HCT116 (cell line): ENCODE results near the gene MAPRE2.

Source experiments
- CEBPB ChIP-seq: IDR thresholded peaks from 2 replicates; pipeline ENCODE4 v1.6.1; 2012; ENCODE audit warnings: low read depth
- EZH2 ChIP-seq: fragments of 200-600 bp; sonication (generic); IDR thresholded peaks from 2 replicates; pipeline ENCODE4 v1.6.1; 2017; ENCODE audit warnings: antibody characterized with exemption, mixed run types
- POLR2A ChIP-seq: IDR thresholded peaks from 2 replicates; pipeline ENCODE4 v1.7.0; 2011; ENCODE audit warnings: borderline replicate concordance; ENCODE audit not compliant: insufficient read depth, insufficient read length; ENCODE audit errors: extremely low read depth
- SIN3A ChIP-seq: IDR thresholded peaks from 2 replicates; pipeline ENCODE4 v1.6.1; 2012; ENCODE audit warnings: low read depth
- TCF7L2 ChIP-seq: IDR thresholded peaks from 2 replicates; pipeline ENCODE4 v1.7.0; 2011; ENCODE audit warnings: borderline replicate concordance, inconsistent platforms; ENCODE audit not compliant: insufficient read depth, insufficient read length; ENCODE audit errors: extremely low read depth
- TF ChIP-seq, protein P1 (sequence below), 3 experiments: fragments of 200-600 bp in 1 of 3; sonication (generic) in 1 of 3; IDR thresholded peaks in 2 of 3; conservative IDR thresholded peaks in 1 of 3; 2 replicates each; pipeline ENCODE4 v1.5.1; 2012 to 2017; ENCODE audit warnings: low read depth in 2 of 3, low read length in 2 of 3, antibody characterized with exemption in 1 of 3, borderline replicate concordance in 1 of 3, control low read depth in 1 of 3, mild to moderate bottlenecking in 1 of 3, mixed read lengths in 1 of 3, mixed run types in 1 of 3, moderate library complexity in 1 of 3; ENCODE audit not compliant: insufficient read depth in 1 of 3
- TF ChIP-seq, protein P2 (sequence below): IDR thresholded peaks from 2 replicates; pipeline ENCODE4 v1.6.1; 2012

DNA sequence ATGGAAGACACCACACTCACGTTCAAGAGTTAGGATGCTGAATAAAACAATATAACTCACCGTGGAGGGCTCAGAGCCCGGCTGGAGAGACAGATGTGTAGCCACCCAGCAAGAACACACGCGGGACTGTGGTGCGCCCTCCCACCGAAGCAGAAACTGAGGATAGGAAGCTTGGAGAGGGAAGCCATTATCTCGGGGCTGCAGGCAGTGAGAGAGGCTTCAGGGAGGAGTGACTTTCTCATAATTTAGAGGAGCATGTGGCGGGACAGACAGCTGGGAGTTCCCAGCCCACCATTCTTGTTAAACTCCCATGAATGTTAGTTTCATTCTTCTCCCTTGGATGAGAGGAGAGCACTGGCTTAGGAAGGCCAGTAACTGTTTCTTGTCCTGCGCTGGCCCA lies 96.4 kb downstream of the MAPRE2 start:
- TF ChIP-seq EZH2 (no peak), POLR2A (no peak), SIN3A (no peak), CEBPB (no peak), TCF7L2 (no peak)
- TF ChIP-seq, protein P1, sequence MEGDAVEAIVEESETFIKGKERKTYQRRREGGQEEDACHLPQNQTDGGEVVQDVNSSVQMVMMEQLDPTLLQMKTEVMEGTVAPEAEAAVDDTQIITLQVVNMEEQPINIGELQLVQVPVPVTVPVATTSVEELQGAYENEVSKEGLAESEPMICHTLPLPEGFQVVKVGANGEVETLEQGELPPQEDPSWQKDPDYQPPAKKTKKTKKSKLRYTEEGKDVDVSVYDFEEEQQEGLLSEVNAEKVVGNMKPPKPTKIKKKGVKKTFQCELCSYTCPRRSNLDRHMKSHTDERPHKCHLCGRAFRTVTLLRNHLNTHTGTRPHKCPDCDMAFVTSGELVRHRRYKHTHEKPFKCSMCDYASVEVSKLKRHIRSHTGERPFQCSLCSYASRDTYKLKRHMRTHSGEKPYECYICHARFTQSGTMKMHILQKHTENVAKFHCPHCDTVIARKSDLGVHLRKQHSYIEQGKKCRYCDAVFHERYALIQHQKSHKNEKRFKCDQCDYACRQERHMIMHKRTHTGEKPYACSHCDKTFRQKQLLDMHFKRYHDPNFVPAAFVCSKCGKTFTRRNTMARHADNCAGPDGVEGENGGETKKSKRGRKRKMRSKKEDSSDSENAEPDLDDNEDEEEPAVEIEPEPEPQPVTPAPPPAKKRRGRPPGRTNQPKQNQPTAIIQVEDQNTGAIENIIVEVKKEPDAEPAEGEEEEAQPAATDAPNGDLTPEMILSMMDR (IDR thresholded peaks at IDR 0.05 in 2 of 3, conservative IDR thresholded peaks at IDR 0.05 in 1 of 3; ENCODE audit: borderline replicate concordance in 1 of 3, insufficient read depth in 1 of 3, low read depth in 2 of 3, low read length in 2 of 3), result no peak
- TF ChIP-seq, protein P2, sequence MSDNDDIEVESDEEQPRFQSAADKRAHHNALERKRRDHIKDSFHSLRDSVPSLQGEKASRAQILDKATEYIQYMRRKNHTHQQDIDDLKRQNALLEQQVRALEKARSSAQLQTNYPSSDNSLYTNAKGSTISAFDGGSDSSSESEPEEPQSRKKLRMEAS, result no peak
